GM18858 (cell line): Measurements from ENCODE around the gene HYCC1.
A peak's percentile ranks its signal among the peaks of the same experiment; 100 is the strongest.

Source experiments
- ATAC-seq: cut with Tn5 transposase; IDR thresholded peaks from one replicate; pipeline ENCODE4 v1.9.1; 2021; ENCODE audit not compliant: unreplicated experiment

Gene HYCC1

GRCh38 chr7:23017309-23017708, 3.4 kb upstream of the HYCC1 start:
- no peak for ATAC-seq

GRCh38 chr7:23016345-23017253, 2.7 kb upstream of the HYCC1 start:
- ATAC-seq: no peak

- no peak for ATAC-seq
Observed at GRCh38 chr7:23014681-23015080, 751 bp upstream of the HYCC1 start.

GRCh38 chr7:23012908-23013714, 819 bp downstream of the HYCC1 start:
- ATAC-seq: no peak

- no peak for ATAC-seq
Observed at GRCh38 chr7:23012186-23012585, 1.7 kb downstream of the HYCC1 start.

- ATAC-seq: no peak
Observed at GRCh38 chr7:23011222-23011924, 2.6 kb downstream of the HYCC1 start.

- ATAC-seq: no peak
Observed at GRCh38 chr7:23009303-23009702, 4.6 kb downstream of the HYCC1 start.

- ATAC-seq: no peak
Observed at GRCh38 chr7:23004247-23004520, 9.7 kb downstream of the HYCC1 start.

GRCh38 chr7:23003505-23004246, 10.3 kb downstream of the HYCC1 start:
- no peak for ATAC-seq

- ATAC-seq: no peak
Observed at GRCh38 chr7:23002698-23003097, 11.2 kb downstream of the HYCC1 start.

- ATAC-seq: no peak
Observed at GRCh38 chr7:23001610-23002009, 12.3 kb downstream of the HYCC1 start.

GRCh38 chr7:23000597-23001360, 13.2 kb downstream of the HYCC1 start:
- ATAC-seq: no peak

- no peak for ATAC-seq
Observed at GRCh38 chr7:22998519-22998896, 15.4 kb downstream of the HYCC1 start.

GRCh38 chr7:22997871-22998518, 15.9 kb downstream of the HYCC1 start:
- ATAC-seq: no peak

GRCh38 chr7:22996470-22996869, 17.5 kb downstream of the HYCC1 start:
- no peak for ATAC-seq

- ATAC-seq: no peak
Observed at GRCh38 chr7:22995011-22995410, 18.9 kb downstream of the HYCC1 start.

GRCh38 chr7:22992874-22993840, 20.8 kb downstream of the HYCC1 start:
- ATAC-seq: peak; percentile 83

- no peak for ATAC-seq
Observed at GRCh38 chr7:22990588-22990949, 23.4 kb downstream of the HYCC1 start.
